HG03520 (cell line): ENCODE measurements around the gene TCP11.

Experiments used
- ATAC-seq: cut with Tn5 transposase; IDR thresholded peaks from one replicate; pipeline ENCODE4 v1.9.1; 2021; ENCODE audit warnings: mild to moderate bottlenecking, moderate library complexity; ENCODE audit not compliant: unreplicated experiment

TCP11 gene

GRCh38 chr6:35141007-35141655, at the start of gene TCP11:
Gene TCP11 (minus strand): TSS chr6:35141339. CDS start chr6:35140870, 469 bp downstream.
- no peak for ATAC-seq

GRCh38 chr6:35190306-35190705, 49.2 kb upstream of the TCP11 start:
- ATAC-seq, result no peak

GRCh38 chr6:35188886-35189285, 47.7 kb upstream of the TCP11 start:
- ATAC-seq, result no peak

- no peak for ATAC-seq
Measured at GRCh38 chr6:35186571-35186970, 45.4 kb upstream of the TCP11 start.

GRCh38 chr6:35185971-35186370, 44.8 kb upstream of the TCP11 start:
- ATAC-seq, result no peak

GRCh38 chr6:35185302-35185681, 44.2 kb upstream of the TCP11 start:
- no peak for ATAC-seq

GRCh38 chr6:35184580-35185301, 43.6 kb upstream of the TCP11 start:
- ATAC-seq, result no peak

GRCh38 chr6:35183935-35184334, 42.8 kb upstream of the TCP11 start:
- no peak for ATAC-seq

- ATAC-seq, result no peak
Measured at GRCh38 chr6:35183281-35183680, 42.1 kb upstream of the TCP11 start.

- no peak for ATAC-seq
Measured at GRCh38 chr6:35181933-35182612, 40.9 kb upstream of the TCP11 start.

GRCh38 chr6:35181308-35181932, 40.3 kb upstream of the TCP11 start:
- ATAC-seq, result no peak

GRCh38 chr6:35179901-35180535, 38.9 kb upstream of the TCP11 start:
- ATAC-seq, result no peak

- ATAC-seq, result no peak
Measured at GRCh38 chr6:35178932-35179832, 38.0 kb upstream of the TCP11 start.

- ATAC-seq, result no peak
Measured at GRCh38 chr6:35178012-35178411, 36.9 kb upstream of the TCP11 start.

- ATAC-seq, result no peak
Measured at GRCh38 chr6:35177596-35177995, 36.5 kb upstream of the TCP11 start.

- ATAC-seq, result no peak
Measured at GRCh38 chr6:35177157-35177556, 36.0 kb upstream of the TCP11 start.

- no peak for ATAC-seq
Measured at GRCh38 chr6:35176301-35177024, 35.3 kb upstream of the TCP11 start.

- no peak for ATAC-seq
Measured at GRCh38 chr6:35174501-35174900, 33.4 kb upstream of the TCP11 start.

GRCh38 chr6:35174088-35174434, 32.9 kb upstream of the TCP11 start:
- no peak for ATAC-seq
